Endothelial cell of umbilical vein (primary cell): Measurements from ENCODE around the gene LHX4. TPM values are rescaled to one million over a fixed set of nuclear protein-coding genes. Genes with fewer than 3 reads are reported as not detected.

Experiments used
- BruUV-seq: library from RNA; stranded (reverse); fragments of 400-500 nt; replicated peaks from 2 replicates; lab custom pipeline; 2021; lab: Mats Ljungman, UMichigan
- CTCF ChIA-PET: fragments of 300-600, 350-600 bp; sonication (Branson Sonifier 250); formaldehyde crosslinking; loops from one replicate; lab custom pipeline; 2021; ENCODE audit warnings: antibody characterized with exemption, inconsistent platforms; lab: Charles Lee
- POLR2A ChIA-PET: fragments of 300-600, 350-600 bp; sonication (Branson Sonifier 250); formaldehyde crosslinking; loops from one replicate; lab custom pipeline; 2021; ENCODE audit warnings: antibody characterized with exemption, inconsistent platforms; lab: Charles Lee
- DNase-seq: peaks from one replicate; pipeline ENCODE4 v3.0.0-alpha.2; 2011; ENCODE audit warnings: low read depth, low spot score
- FAIRE-seq: peaks from 2 replicates; lab custom pipeline; 2011; peaks lifted over from hg19 to GRCh38; lab: Jason Lieb, UNC
- H2AFZ ChIP-seq: 2 replicates; pipeline ENCODE4 v1.6.0; 2012; ENCODE audit warnings: low read depth, low read length, control low read depth, inconsistent platforms
- H3K27ac ChIP-seq: 2 replicates; pipeline ENCODE4 v1.5.1; 2011; ENCODE audit warnings: low read depth, mild to moderate bottlenecking, control low read depth, low read length, moderate library complexity; ENCODE audit not compliant: insufficient read depth
- H3K27me3 ChIP-seq, 2 experiments: 2 replicates each; pipeline versions ENCODE4 v1.6.0 to v1.6.1; 2011; ENCODE audit warnings: low read length in 2 of 2, mixed read lengths in 1 of 2; ENCODE audit not compliant: control insufficient read depth in 2 of 2, insufficient read depth in 2 of 2
- H3K36me3 ChIP-seq, 2 experiments: 2 replicates in 1 of 2; 3 replicates in 1 of 2; pipeline ENCODE4 v1.5.1; 2011; ENCODE audit warnings: low read length in 2 of 2, mild to moderate bottlenecking in 1 of 2, moderate library complexity in 1 of 2; ENCODE audit not compliant: control insufficient read depth in 2 of 2, insufficient read depth in 2 of 2; ENCODE audit errors: extremely low read depth in 1 of 2
- H3K4me1 ChIP-seq: 3 replicates; pipeline ENCODE4 v1.5.1; 2011; ENCODE audit warnings: mild to moderate bottlenecking, low read length; ENCODE audit not compliant: control insufficient read depth, insufficient read depth; ENCODE audit errors: extremely low read depth
- H3K4me2 ChIP-seq: 2 replicates; pipeline ENCODE4 v1.6.1; 2011; ENCODE audit warnings: low read length, control low read depth, mixed read lengths; ENCODE audit not compliant: insufficient read depth
- H3K4me3 ChIP-seq, 3 experiments: fragments of 200-600 bp in 1 of 3; sonication (generic), shearing (Covaris generic) in 1 of 3; replicated peaks in 1 of 3; 2 replicates each; pipeline ENCODE4 v1.5.1; 2011 to 2016; ENCODE audit warnings: control low read depth in 3 of 3, low read length in 3 of 3, mild to moderate bottlenecking in 2 of 3, inconsistent platforms in 1 of 3, low read depth in 1 of 3, moderate library complexity in 1 of 3; ENCODE audit not compliant: insufficient read depth in 1 of 3
- H3K79me2 ChIP-seq: 2 replicates; pipeline ENCODE4 v1.6.0; 2012; ENCODE audit warnings: low read length, inconsistent platforms; ENCODE audit not compliant: control insufficient read depth, insufficient read depth
- H3K9ac ChIP-seq: replicated peaks from 2 replicates; pipeline ENCODE3; 2011; ENCODE audit warnings: low read length, control low read depth; ENCODE audit not compliant: insufficient read depth; ENCODE audit errors: extremely low read depth
- H3K9me1 ChIP-seq: replicated peaks from 3 replicates; pipeline ENCODE4 v1.6.0; 2011; ENCODE audit warnings: mild to moderate bottlenecking, low read length; ENCODE audit not compliant: control insufficient read depth, insufficient read depth; ENCODE audit errors: extremely low read depth
- H3K9me3 ChIP-seq: replicated peaks from 2 replicates; pipeline ENCODE4 v1.5.1; 2012; ENCODE audit warnings: low read length, inconsistent platforms; ENCODE audit not compliant: control insufficient read depth, insufficient read depth
- H4K20me1 ChIP-seq: replicated peaks from 2 replicates; pipeline ENCODE3; 2011; ENCODE audit warnings: mild to moderate bottlenecking, low read length; ENCODE audit not compliant: control insufficient read depth, insufficient read depth; ENCODE audit errors: extremely low read depth
- CTCF ChIP-seq, 2 donors: IDR thresholded peaks; 1 replicate in 1 of 2; 2 replicates in 1 of 2; pipeline ENCODE4 v1.5.1; 2011; ENCODE audit warnings: low read length in 2 of 2, mild to moderate bottlenecking in 2 of 2, moderate library complexity in 2 of 2, control low read depth in 1 of 2, inconsistent platforms in 1 of 2, low read depth in 1 of 2; ENCODE audit not compliant: insufficient read depth in 1 of 2; ENCODE audit errors: extremely low read depth in 1 of 2
- EZH2 ChIP-seq: IDR thresholded peaks from 2 replicates; pipeline ENCODE4 v1.6.1; 2012; ENCODE audit warnings: borderline replicate concordance, low read depth, mild to moderate bottlenecking, moderate library complexity, low read length, inconsistent platforms; ENCODE audit not compliant: severe bottlenecking
- FOS ChIP-seq: IDR thresholded peaks from 2 replicates; pipeline ENCODE4 v1.6.1; 2011; ENCODE audit warnings: mild to moderate bottlenecking, low read length, moderate library complexity, borderline replicate concordance; ENCODE audit not compliant: insufficient read depth
- GATA2 ChIP-seq: IDR thresholded peaks from 2 replicates; pipeline ENCODE4 v1.7.0; 2011; ENCODE audit warnings: low read depth, mild to moderate bottlenecking, moderate library complexity, mixed read lengths, low read length; ENCODE audit not compliant: insufficient read length, insufficient read depth
- JUN ChIP-seq: IDR thresholded peaks from 2 replicates; pipeline ENCODE4 v1.6.1; 2011; ENCODE audit warnings: borderline replicate concordance, low read depth; ENCODE audit not compliant: insufficient read length, insufficient read depth
- MAX ChIP-seq: IDR thresholded peaks from 2 replicates; pipeline ENCODE4 v1.6.1; 2011; ENCODE audit not compliant: insufficient read depth, insufficient read length
- MYC ChIP-seq: IDR thresholded peaks from one replicate; pipeline ENCODE4 v1.6.1; 2011; ENCODE audit warnings: mild to moderate bottlenecking, low read depth, low read length
- POLR2A ChIP-seq: IDR thresholded peaks from 2 replicates; pipeline ENCODE4 v1.6.1; 2012; ENCODE audit warnings: low read depth, mild to moderate bottlenecking, control low read depth, low read length
- POLR2AphosphoS5 ChIP-seq: IDR thresholded peaks from 2 replicates; pipeline ENCODE4 v1.6.1; 2012; ENCODE audit warnings: low read depth, mild to moderate bottlenecking, control low read depth, low read length, moderate library complexity; ENCODE audit not compliant: insufficient read depth
- dilution Hi-C: fragments of 300-500 bp; cut with MboI; formaldehyde crosslinking; loops from one replicate; pipeline ENCODE4 v1.15.0; 2019; ENCODE audit warnings: low sequenced_read_pairs; ENCODE audit not compliant: extremely low pct_ligation_motif_present
- intact Hi-C: fragments of 100-400 bp; cut with micrococcal nuclease; formaldehyde crosslinking; loops from one replicate; pipeline ENCODE4 v1.10.0; 2022
- polyA plus RNA-seq, 4 experiments: library from polyadenylated mRNA; depleted of rRNA in 3 of 4; stranded (reverse) in 3 of 4; unstranded in 1 of 4; fragments of >200 nt; gene quantifications; 2 replicates each; pipeline versions ENCODE4 v1.2.1 to v1.2.3, GENCODE V29; 2011 to 2012; ENCODE audit warnings: missing spikeins in 1 of 4
- total RNA-seq: library from RNA; stranded (reverse); gene quantifications from 2 replicates; pipeline ENCODE4 v1.2.3, GENCODE V29; 2021

Gene LHX4
- total and polyA plus RNA-seq, 2 donors (not counting 3 experiments of a cell fraction or from before 2014, with no cell fraction given) = not detected

GRCh38 chr1:180196436-180197003, 33.5 kb upstream of the LHX4 start:
- Histone ChIP-seq H3K9me3 (no peaks in the 10 kb centered on the region), H4K20me1 (no peaks in the 10 kb centered on the region), H3K79me2 (no peaks in the 10 kb centered on the region), H3K4me3 (no peak overlapping the region), H3K4me1 (no peaks in the 10 kb centered on the region), H3K9ac (no peak overlapping the region), H2AFZ (no peak overlapping the region), H3K4me2 (no peak overlapping the region), H3K36me3 (peaks cover 0 to 26% of the 10 kb centered on the region in 2 experiments), H3K27ac (no peak overlapping the region), H3K9me1 (no peaks in the 10 kb centered on the region), H3K27me3 (no peaks in the 10 kb centered on the region)
- POLR2A ChIA-PET = no interaction called here
- FAIRE-seq = no peak
- intact Hi-C loops = no loop called here
- dilution Hi-C loops = no loop called here
- CTCF ChIA-PET = interaction anchor here (0.9 to 2.5 kb wide), 5 partner anchors 9 to 387 kb away, joined by 3 to 7 read pairs (median 5); no protein-coding TSS in a partner anchor
- no peak for TF ChIP-seq POLR2A
- TF ChIP-seq EZH2 = no peak
- TF ChIP-seq CTCF (IDR thresholded peaks at IDR 0.05; ENCODE audit: extremely low read depth in 1 of 2, insufficient read depth in 1 of 2, low read depth in 1 of 2, low read length in 2 of 2) = no peak
- TF ChIP-seq GATA2 = no peak
- no peak for TF ChIP-seq MAX
- TF ChIP-seq FOS = no peak
- TF ChIP-seq JUN = no peak
- TF ChIP-seq MYC = no peak
- no peak for TF ChIP-seq POLR2AphosphoS5
- DNase-seq = no peak
- BruUV-seq = no TSS peak
